Measurements from ENCODE around the gene SH3TC2.

SH3TC2 gene

GRCh38 chr5:148967783-148968182, 95.1 kb downstream of the SH3TC2 start:
- no peak for DNase-seq

GRCh38 chr5:148966938-148967337, 95.9 kb downstream of the SH3TC2 start:
- DNase-seq = no peak

- DNase-seq = no peak
Measured at GRCh38 chr5:148966348-148966747, 96.5 kb downstream of the SH3TC2 start.

- no peak for DNase-seq
Measured at GRCh38 chr5:148965511-148966265, 97.2 kb downstream of the SH3TC2 start.

- DNase-seq = no peak
Measured at GRCh38 chr5:148963664-148964063, 99.2 kb downstream of the SH3TC2 start.

GRCh38 chr5:148962761-148963324, 100.0 kb downstream of the SH3TC2 start:
- DNase-seq = no peak

GRCh38 chr5:148962200-148962550, 100.7 kb downstream of the SH3TC2 start:
- DNase-seq = no peak

- DNase-seq = no peak
Measured at GRCh38 chr5:148961261-148962199, 101.3 kb downstream of the SH3TC2 start.

- no peak for DNase-seq
Measured at GRCh38 chr5:148960070-148960769, 102.6 kb downstream of the SH3TC2 start.

- peak; percentile 38 for DNase-seq
Measured at GRCh38 chr5:148957591-148958202, 105.2 kb downstream of the SH3TC2 start.

- DNase-seq = no peak
Measured at GRCh38 chr5:148956477-148957385, 106.1 kb downstream of the SH3TC2 start.
